Measurements from ENCODE around the gene CLDN20.
"Not testable (repeated sequence)": the region's sequence is repeated elsewhere in the genome, so short reads cannot be mapped to it uniquely, and the experiment has no call there.

Gene CLDN20

GRCh38 chr6:155245193-155245592, 18.6 kb upstream of the CLDN20 start:
- DNase-seq (ENCODE audit: low read depth) = no peak

GRCh38 chr6:155245831-155246230, 18.0 kb upstream of the CLDN20 start:
- DNase-seq (ENCODE audit: low read depth) = no peak

GRCh38 chr6:155246825-155247224, 17.0 kb upstream of the CLDN20 start:
- no peak for DNase-seq (ENCODE audit: low read depth)

GRCh38 chr6:155247618-155248007, 16.2 kb upstream of the CLDN20 start:
- no peak for DNase-seq (ENCODE audit: low read depth)

- DNase-seq (ENCODE audit: low read depth) = no peak
Observed at GRCh38 chr6:155248008-155249001, 15.5 kb upstream of the CLDN20 start.

GRCh38 chr6:155250701-155251381, 13.0 kb upstream of the CLDN20 start:
- no peak for DNase-seq (ENCODE audit: low read depth)

GRCh38 chr6:155252581-155252980, 11.2 kb upstream of the CLDN20 start:
- no peak for DNase-seq (ENCODE audit: low read depth)

GRCh38 chr6:155253337-155253736, 10.5 kb upstream of the CLDN20 start:
- no peak for DNase-seq (ENCODE audit: low read depth)

- DNase-seq (ENCODE audit: low read depth) = no peak
Observed at GRCh38 chr6:155254139-155254538, 9.7 kb upstream of the CLDN20 start.

- DNase-seq (ENCODE audit: low read depth) = no peak
Observed at GRCh38 chr6:155256122-155256795, 7.6 kb upstream of the CLDN20 start.

GRCh38 chr6:155257796-155258195, 6.0 kb upstream of the CLDN20 start:
- no peak for DNase-seq (ENCODE audit: low read depth)

- no peak for DNase-seq (ENCODE audit: low read depth)
Observed at GRCh38 chr6:155259204-155259603, 4.6 kb upstream of the CLDN20 start.

- no peak for DNase-seq (ENCODE audit: low read depth)
Observed at GRCh38 chr6:155259897-155260296, 3.9 kb upstream of the CLDN20 start.

GRCh38 chr6:155260686-155261085, 3.1 kb upstream of the CLDN20 start:
- DNase-seq (ENCODE audit: low read depth) = no peak

- DNase-seq (ENCODE audit: low read depth) = no peak
Observed at GRCh38 chr6:155261111-155261900, 2.5 kb upstream of the CLDN20 start.

GRCh38 chr6:155262655-155263054, 1.2 kb upstream of the CLDN20 start:
- DNase-seq (ENCODE audit: low read depth) = no peak

GRCh38 chr6:155264693-155265320, 994 bp downstream of the CLDN20 start:
- no peak for DNase-seq (ENCODE audit: low read depth)

- DNase-seq (ENCODE audit: low read depth) = no peak
Observed at GRCh38 chr6:155265843-155266535, 2.2 kb downstream of the CLDN20 start.

GRCh38 chr6:155267411-155267810, 3.6 kb downstream of the CLDN20 start:
- DNase-seq (ENCODE audit: low read depth) = no peak

GRCh38 chr6:155268088-155268867, 4.5 kb downstream of the CLDN20 start:
- DNase-seq (ENCODE audit: low read depth) = not testable (repeated sequence)
